Umbilical cord (tissue), 2 donors: ENCODE results near the gene CPLX1. TPM values are rescaled to one million over a fixed set of nuclear protein-coding genes. Genes with fewer than 3 reads are reported as not detected.

Experiments
- DNase-seq: peaks from one replicate; pipeline ENCODE4 v3.0.0-alpha.2; 2015; ENCODE audit warnings: low spot score
- total RNA-seq: library from RNA; depleted of rRNA; stranded (reverse); fragments of >200 nt; gene quantifications from one replicate; pipeline ENCODE4 v1.2.3, GENCODE V29; 2014; ENCODE audit warnings: low replicate concordance; ENCODE audit not compliant: insufficient read depth

Gene CPLX1
- total RNA-seq, 1 donor from 2014 or later = not detected

DNA sequence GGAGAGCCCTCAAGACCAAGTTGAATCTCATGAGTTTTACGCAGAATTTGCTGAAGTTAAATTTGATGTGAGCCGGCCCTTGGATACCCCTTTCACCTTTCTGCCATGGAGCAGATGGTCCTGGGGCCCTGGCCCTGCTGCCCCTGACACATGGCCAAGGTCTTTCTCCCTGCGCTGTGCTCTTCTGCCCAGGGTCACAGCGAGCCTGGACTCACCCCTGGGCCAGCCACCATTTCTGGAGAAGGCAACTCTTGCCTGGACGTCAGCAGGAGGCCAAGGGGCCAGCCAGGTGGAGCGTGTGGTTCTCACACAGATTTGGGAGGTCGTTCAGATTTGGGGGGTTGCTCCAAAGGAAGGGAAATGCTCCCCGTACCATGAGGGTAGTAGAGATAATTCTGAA lies 90.3 kb downstream of the CPLX1 start:
- no peak for DNase-seq

Other genes starting within 250 kb of the CPLX1 start
- not detected for gene TMEM271, start 249.8 kb downstream of the CPLX1 start, total RNA-seq
- 7.0 TPM for gene PDE6B, start 200.6 kb downstream of the CPLX1 start, total RNA-seq
- gene ATP5ME, start 151.9 kb downstream of the CPLX1 start, total RNA-seq = 35.2 TPM
- 10.1 TPM for gene MYL5, start 151.6 kb downstream of the CPLX1 start, total RNA-seq
- 3.6 TPM for gene SLC49A3, start 137.0 kb downstream of the CPLX1 start, total RNA-seq
- gene PCGF3, start 120.3 kb downstream of the CPLX1 start, total RNA-seq = 48.4 TPM
- gene GAK, start 106.2 kb upstream of the CPLX1 start, total RNA-seq = 51.5 TPM
- gene TMEM175, start 106.3 kb upstream of the CPLX1 start, total RNA-seq = 39.7 TPM
- 5.3 TPM for gene DGKQ, start 147.4 kb upstream of the CPLX1 start, total RNA-seq
- 3.4 TPM for gene IDUA, start 160.9 kb upstream of the CPLX1 start, total RNA-seq
- not detected for gene SLC26A1, start 167.3 kb upstream of the CPLX1 start, total RNA-seq
- gene FGFRL1, start 185.5 kb upstream of the CPLX1 start, total RNA-seq = 16.4 TPM